Loucy (cell line): ENCODE measurements around the gene GRHPR.

Experiments
- H2AFZ ChIP-seq: fragments of 200-600 bp; sonication (generic); 2 replicates; pipeline ENCODE4 v1.6.0; 2016; ENCODE audit warnings: antibody characterized with exemption, mild to moderate bottlenecking, low read length, moderate library complexity
- H3F3A ChIP-seq: fragments of 200-600 bp; 2 replicates; pipeline ENCODE4 v1.6.0; 2016; ENCODE audit warnings: antibody characterized with exemption, low read depth, mild to moderate bottlenecking
- H3K27me3 ChIP-seq: fragments of 200-600 bp; sonication (generic); 2 replicates; pipeline ENCODE4 v1.6.1; 2014; ENCODE audit warnings: low read length, mild to moderate bottlenecking; ENCODE audit not compliant: insufficient read depth, poor library complexity, severe bottlenecking
- H3K36me3 ChIP-seq: fragments of 200-600 bp; sonication (generic); 2 replicates; pipeline ENCODE4 v1.6.1; 2016; ENCODE audit warnings: low read length; ENCODE audit not compliant: insufficient read depth
- H3K4me1 ChIP-seq: fragments of 200-600 bp; sonication (generic); 2 replicates; pipeline ENCODE4 v1.5.1; 2014; ENCODE audit warnings: low read length, mild to moderate bottlenecking; ENCODE audit not compliant: insufficient read depth, poor library complexity, severe bottlenecking
- H3K4me2 ChIP-seq: fragments of 200-600 bp; sonication (generic); 2 replicates; pipeline ENCODE4 v1.6.0; 2014; ENCODE audit warnings: antibody characterized with exemption, low read length, low read depth, mild to moderate bottlenecking; ENCODE audit not compliant: poor library complexity, severe bottlenecking
- H3K4me3 ChIP-seq: fragments of 200-600 bp; sonication (generic); 2 replicates; pipeline ENCODE4 v1.5.1; 2014; ENCODE audit warnings: low read length, mild to moderate bottlenecking, mixed read lengths; ENCODE audit not compliant: poor library complexity, severe bottlenecking
- H3K79me2 ChIP-seq: fragments of 200-600 bp; sonication (generic); 2 replicates; pipeline ENCODE4 v1.6.1; 2014; ENCODE audit warnings: low read length; ENCODE audit not compliant: insufficient read depth
- H3K9ac ChIP-seq: fragments of 200-600 bp; sonication (generic); 2 replicates; pipeline ENCODE4 v1.6.0; 2014; ENCODE audit warnings: mild to moderate bottlenecking, low read depth, low read length, moderate library complexity; ENCODE audit not compliant: poor library complexity, severe bottlenecking
- H3K9me2 ChIP-seq: fragments of 200-600 bp; sonication (generic); replicated peaks from 2 replicates; pipeline ENCODE4 v1.6.1; 2016; ENCODE audit warnings: low read depth, low read length, mixed read lengths
- H3K9me3 ChIP-seq: fragments of 200-600 bp; sonication (generic); 2 replicates; pipeline ENCODE4 v1.6.1; 2014; ENCODE audit warnings: mild to moderate bottlenecking, antibody characterized with exemption, low read length, low read depth; ENCODE audit not compliant: insufficient read depth
- H4K20me1 ChIP-seq: fragments of 200-600 bp; sonication (generic); 2 replicates; pipeline ENCODE4 v1.6.0; 2014; ENCODE audit warnings: antibody characterized with exemption, low read length, mild to moderate bottlenecking; ENCODE audit not compliant: insufficient read depth, poor library complexity, severe bottlenecking
- CTCF ChIP-seq: fragments of 200-600 bp; sonication (generic); conservative IDR thresholded peaks from 2 replicates; pipeline ENCODE4 v1.5.1; 2014; ENCODE audit warnings: mild to moderate bottlenecking, antibody characterized with exemption, low read length
- EZH2phosphoT487 ChIP-seq: fragments of 200-600 bp; IDR thresholded peaks from 2 replicates; pipeline ENCODE4 v1.6.1; 2018; ENCODE audit warnings: antibody characterized with exemption, mild to moderate bottlenecking, moderate library complexity, borderline replicate concordance

GRHPR gene

GRCh38 chr9:37382161-37382981 is 40.1 kb upstream of the GRHPR start:
- Histone ChIP-seq H3F3A (no peaks in the 10 kb centered on the region), H3K4me3 (no peak overlapping the region), H3K27me3 (no peaks in the 10 kb centered on the region), H3K79me2 (no peaks in the 10 kb centered on the region), H3K9ac (no peak overlapping the region), H3K9me3 (no peaks in the 10 kb centered on the region), H2AFZ (no peak overlapping the region), H3K36me3 (no peaks in the 10 kb centered on the region), H3K9me2 (no peaks in the 10 kb centered on the region), H3K4me1 (no peaks in the 10 kb centered on the region), H3K4me2 (no peak overlapping the region), H4K20me1 (no peaks in the 10 kb centered on the region)
- TF ChIP-seq EZH2phosphoT487 (no peak), CTCF (no peak)

GRCh38 chr9:37382982-37383357 is 39.5 kb upstream of the GRHPR start:
- Histone ChIP-seq H3K9me2 (no peaks in the 10 kb centered on the region), H3K4me3 (no peak overlapping the region), H4K20me1 (no peaks in the 10 kb centered on the region), H3F3A (no peaks in the 10 kb centered on the region), H3K4me2 (no peak overlapping the region), H3K79me2 (no peaks in the 10 kb centered on the region), H3K27me3 (no peaks in the 10 kb centered on the region), H3K4me1 (no peaks in the 10 kb centered on the region), H3K9me3 (no peaks in the 10 kb centered on the region), H3K9ac (no peak overlapping the region), H3K36me3 (no peaks in the 10 kb centered on the region), H2AFZ (no peak overlapping the region)
- TF ChIP-seq EZH2phosphoT487 = no peak

- H3K4me3 ChIP-seq = no peak overlapping the region
- no peaks in the 10 kb centered on the region for H3F3A ChIP-seq
- no peak overlapping the region for H3K9ac ChIP-seq
- no peaks in the 10 kb centered on the region for H3K79me2 ChIP-seq
- H2AFZ ChIP-seq = no peak overlapping the region
- no peaks in the 10 kb centered on the region for H3K27me3 ChIP-seq
- no peaks in the 10 kb centered on the region for H4K20me1 ChIP-seq
- H3K4me1 ChIP-seq = no peaks in the 10 kb centered on the region
- TF ChIP-seq EZH2phosphoT487 (no peak), CTCF (no peak)
- H3K36me3 ChIP-seq = no peaks in the 10 kb centered on the region
- H3K9me3 ChIP-seq = no peaks in the 10 kb centered on the region
- H3K4me2 ChIP-seq = no peak overlapping the region
- H3K9me2 ChIP-seq = no peaks in the 10 kb centered on the region
Measured at GRCh38 chr9:37383393-37383792, 39.1 kb upstream of the GRHPR start.
